ENCODE results near the gene APPL1. TPM values are rescaled to one million over a fixed set of nuclear protein-coding genes. Genes with fewer than 3 reads are reported as not detected.

Gene APPL1
- total RNA-seq, 1 donor = 69.1 TPM

DNA sequence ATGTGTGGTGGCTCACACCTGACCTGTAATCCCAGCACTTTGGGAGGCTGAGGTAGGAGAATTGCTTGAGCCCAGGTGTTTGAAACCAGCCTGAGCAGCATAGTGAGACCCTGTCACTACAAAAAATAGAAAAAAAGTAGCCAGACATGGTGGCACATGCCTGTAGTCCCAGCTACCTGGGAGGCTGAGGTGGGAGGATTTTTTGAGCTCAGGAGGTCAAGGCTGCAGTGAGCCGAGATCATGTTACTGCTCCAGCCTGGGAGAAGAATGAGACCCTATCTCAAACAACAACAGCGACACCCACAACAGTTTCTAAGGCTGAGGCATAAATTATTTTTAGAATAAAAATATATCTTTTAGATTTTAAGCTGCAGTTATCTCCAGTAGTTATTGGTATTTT, 6.3 kb downstream of the APPL1 start:
- no peak overlapping the region for H3K4me3 ChIP-seq (ENCODE audit: low read depth, low read length)
- no peak for TF ChIP-seq CTCF (IDR thresholded peaks at IDR 0.05; ENCODE audit: insufficient read depth, low read length)
- DNase-seq (ENCODE audit: low read depth) = no peak

GRCh38 chr3:57234613-57235575, 7.4 kb downstream of the APPL1 start:
- DNase-seq (ENCODE audit: low read depth) = no peak
- no peak overlapping the region for H3K4me3 ChIP-seq (ENCODE audit: low read depth, low read length)
- no peak for TF ChIP-seq CTCF (IDR thresholded peaks at IDR 0.05; ENCODE audit: insufficient read depth, low read length)

DNA sequence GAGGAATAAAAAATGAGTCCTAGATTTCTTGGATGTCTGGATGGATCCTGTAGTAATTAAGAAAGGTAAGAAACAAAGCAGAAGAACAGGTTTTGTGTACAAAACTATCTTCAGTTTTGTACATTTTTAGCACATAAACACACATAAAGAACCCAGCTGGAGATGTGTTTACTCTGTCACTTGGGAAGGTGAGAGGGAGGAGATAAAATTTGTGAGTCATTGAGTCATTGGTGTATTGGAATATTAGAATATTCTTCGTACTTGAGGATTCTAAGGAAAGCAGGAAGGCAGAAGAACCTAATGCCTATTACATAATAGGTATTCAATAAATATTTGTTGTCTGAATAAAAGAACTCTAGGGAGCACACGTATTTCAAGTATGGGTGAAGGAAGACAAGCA, 17.4 kb downstream of the APPL1 start:
- TF ChIP-seq CTCF (IDR thresholded peaks at IDR 0.05; ENCODE audit: insufficient read depth, low read length) = no peak
- H3K4me3 ChIP-seq (ENCODE audit: low read depth, low read length) = no peak overlapping the region
- DNase-seq (ENCODE audit: low read depth) = no peak

DNA sequence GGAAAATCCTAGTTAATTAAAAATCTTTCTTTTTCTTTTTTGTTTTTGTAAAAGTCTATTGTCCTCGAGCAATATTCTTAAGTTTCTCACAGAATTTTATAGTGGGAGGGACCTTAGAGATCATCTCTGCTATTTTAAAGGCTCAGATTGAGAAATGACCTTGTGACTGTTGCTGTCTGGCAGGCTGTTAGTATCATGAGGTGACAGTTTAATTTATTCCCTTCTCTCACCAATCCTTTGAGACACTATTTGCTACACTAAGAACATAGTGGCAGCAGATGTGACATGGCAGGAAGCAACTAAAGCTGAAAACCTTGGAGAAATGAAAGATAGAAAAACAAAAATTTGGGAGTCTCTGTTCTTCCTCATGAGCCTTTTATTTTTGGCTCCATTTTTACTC, 24.9 kb downstream of the APPL1 start:
- TF ChIP-seq CTCF (IDR thresholded peaks at IDR 0.05; ENCODE audit: insufficient read depth, low read length) = no peak
- no peak for DNase-seq (ENCODE audit: low read depth)
- no peak overlapping the region for H3K4me3 ChIP-seq (ENCODE audit: low read depth, low read length)

- no peak for TF ChIP-seq CTCF (IDR thresholded peaks at IDR 0.05; ENCODE audit: insufficient read depth, low read length)
- DNase-seq (ENCODE audit: low read depth) = no peak
- H3K4me3 ChIP-seq (ENCODE audit: low read depth, low read length) = no peak overlapping the region
Observed at GRCh38 chr3:57256844-57257243, 29.3 kb downstream of the APPL1 start.

GRCh38 chr3:57257678-57258077, 30.1 kb downstream of the APPL1 start:
- no peak for DNase-seq (ENCODE audit: low read depth)
- H3K4me3 ChIP-seq (ENCODE audit: low read depth, low read length) = no peak overlapping the region
- no peak for TF ChIP-seq CTCF (IDR thresholded peaks at IDR 0.05; ENCODE audit: insufficient read depth, low read length)
